ENCODE data around the gene ENPP4.
"Not testable (repeated sequence)": the region's sequence is repeated elsewhere in the genome, so short reads cannot be mapped to it uniquely, and the experiment has no call there.

The ENPP4 gene, protein sequence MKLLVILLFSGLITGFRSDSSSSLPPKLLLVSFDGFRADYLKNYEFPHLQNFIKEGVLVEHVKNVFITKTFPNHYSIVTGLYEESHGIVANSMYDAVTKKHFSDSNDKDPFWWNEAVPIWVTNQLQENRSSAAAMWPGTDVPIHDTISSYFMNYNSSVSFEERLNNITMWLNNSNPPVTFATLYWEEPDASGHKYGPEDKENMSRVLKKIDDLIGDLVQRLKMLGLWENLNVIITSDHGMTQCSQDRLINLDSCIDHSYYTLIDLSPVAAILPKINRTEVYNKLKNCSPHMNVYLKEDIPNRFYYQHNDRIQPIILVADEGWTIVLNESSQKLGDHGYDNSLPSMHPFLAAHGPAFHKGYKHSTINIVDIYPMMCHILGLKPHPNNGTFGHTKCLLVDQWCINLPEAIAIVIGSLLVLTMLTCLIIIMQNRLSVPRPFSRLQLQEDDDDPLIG

DNA sequence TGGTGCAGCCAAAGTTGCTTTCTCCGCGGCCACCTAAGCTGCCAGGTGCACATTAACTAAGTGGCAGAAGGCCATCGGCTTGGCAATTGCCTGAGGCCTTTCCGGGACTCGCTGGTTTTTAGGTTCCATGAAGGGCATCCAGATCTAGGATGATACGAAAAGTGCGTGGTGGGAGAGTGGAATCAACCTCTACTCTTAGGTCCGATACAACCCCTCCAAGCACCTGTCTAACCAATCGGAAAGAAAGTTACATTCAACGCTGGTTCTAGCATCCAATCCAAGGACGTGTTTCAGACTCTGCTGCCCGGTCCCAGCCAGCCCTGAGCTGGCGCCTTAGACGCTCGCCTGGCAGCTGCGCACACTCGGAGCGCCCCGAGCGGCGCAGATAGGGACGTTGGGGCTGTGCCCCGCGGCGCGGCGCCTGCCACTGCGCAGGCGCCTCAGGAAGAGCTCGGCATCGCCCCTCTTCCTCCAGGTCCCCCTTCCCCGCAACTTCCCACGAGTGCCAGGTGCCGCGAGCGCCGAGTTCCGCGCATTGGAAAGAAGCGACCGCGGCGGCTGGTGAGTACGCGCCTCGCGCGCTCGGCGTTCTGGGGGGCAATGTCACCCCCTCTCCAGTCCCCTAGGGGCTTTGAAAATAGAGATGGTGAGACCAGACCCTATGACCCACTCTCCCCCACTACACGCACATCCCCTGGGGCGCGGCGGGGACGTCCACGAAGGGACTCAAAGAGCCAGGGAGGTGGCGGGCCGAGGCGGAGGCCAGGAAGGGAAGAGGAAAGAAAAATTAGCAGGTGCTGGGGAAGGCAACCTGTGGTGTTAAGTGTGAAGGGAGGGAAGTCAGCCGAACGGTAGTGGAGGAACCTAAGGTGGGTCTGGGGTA, at the start of gene ENPP4:
Gene ENPP4 (plus strand): TSS at position 361 of the 883 bp plus-strand sequence. CDS start 9,595 bp downstream, outside the sequence.
- DNase-seq (ENCODE audit: low read depth, low spot score) = peak; percentile 99

DNA sequence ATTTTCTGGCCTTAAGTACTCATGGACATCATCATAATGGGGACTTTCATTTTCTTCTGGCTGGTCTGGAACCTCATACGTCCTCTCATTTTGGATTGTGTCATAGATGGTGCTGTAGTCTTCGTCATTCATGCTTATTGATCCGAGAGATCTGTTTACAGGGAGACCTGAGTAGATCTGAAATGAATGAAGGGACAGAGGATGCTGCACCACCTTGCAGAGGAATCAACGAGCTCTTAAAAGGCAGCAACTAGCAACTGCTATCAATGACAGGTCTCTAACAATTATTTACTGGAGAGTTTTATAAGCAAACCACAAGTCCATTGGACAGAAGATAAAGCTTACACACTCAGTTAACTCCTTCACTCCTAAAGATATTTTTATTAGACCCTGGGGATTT, 49.7 kb upstream of the ENPP4 start:
- no peak for DNase-seq (ENCODE audit: low read depth, low spot score)

DNA sequence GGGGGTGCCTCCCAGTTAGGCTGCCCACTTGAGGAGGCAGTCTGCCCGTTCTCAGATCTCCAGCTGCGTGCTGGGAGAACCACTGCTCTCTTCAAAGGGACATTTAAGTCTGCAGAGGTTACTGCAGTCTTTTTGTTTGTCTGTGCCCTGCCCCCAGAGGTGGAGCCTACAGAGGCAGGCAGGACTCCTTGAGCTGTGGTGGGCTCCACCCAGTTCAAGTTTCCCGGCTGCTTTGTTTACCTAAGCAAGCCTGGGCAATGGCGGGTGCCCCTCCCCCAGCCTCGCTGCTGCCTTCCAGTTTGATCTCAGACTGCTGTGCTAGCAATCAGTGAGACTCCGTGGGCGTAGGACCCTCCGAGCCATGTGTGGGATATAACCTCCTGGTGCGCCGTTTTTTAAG, 44.1 kb upstream of the ENPP4 start:
- not testable (repeated sequence) for DNase-seq (ENCODE audit: low read depth, low spot score)

DNA sequence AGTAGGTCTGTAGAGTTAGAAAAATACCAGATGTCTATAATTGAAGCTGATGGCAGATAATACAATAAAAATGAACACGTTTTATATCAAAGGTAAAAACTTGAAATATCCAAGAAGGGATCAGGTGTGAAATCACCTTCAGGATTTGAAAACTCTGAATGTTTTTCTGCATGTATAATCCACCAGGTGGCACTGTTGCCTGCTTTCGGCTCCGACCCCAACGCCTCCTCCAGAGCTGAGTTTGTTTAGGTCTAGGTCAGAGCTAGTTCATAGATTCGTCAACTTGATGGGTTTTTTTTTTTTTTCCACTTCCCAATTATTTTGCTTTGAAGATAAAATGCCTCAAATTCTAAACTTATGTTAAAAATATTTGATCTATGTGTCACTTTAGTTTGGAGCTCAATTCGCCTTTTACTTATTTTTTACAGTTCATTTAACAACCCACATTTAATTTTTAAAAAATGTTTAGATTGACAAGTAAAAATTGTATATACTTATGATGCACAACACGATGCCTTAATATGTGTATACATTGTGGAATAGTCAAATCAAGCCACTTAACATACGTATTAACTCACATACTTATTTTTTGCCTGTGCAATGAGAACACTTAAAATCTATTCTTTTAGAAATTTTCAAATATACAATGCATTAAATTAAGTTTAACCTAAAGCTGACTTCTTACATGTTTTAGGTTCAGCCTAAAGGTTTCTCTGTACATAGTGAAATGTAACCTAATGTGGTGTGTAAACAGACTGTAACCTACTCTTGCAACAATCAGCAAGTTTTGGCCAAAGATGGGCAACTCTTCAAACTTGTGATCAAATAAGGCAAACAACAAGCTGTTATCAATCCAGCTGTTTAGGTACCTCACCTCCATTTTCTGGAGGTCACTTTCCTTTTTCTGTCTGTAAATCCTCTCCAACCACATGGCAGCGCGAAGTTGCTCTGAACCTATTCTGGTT, 39.4 kb upstream of the ENPP4 start:
- peak; percentile 40 for DNase-seq (ENCODE audit: low read depth, low spot score)

DNA sequence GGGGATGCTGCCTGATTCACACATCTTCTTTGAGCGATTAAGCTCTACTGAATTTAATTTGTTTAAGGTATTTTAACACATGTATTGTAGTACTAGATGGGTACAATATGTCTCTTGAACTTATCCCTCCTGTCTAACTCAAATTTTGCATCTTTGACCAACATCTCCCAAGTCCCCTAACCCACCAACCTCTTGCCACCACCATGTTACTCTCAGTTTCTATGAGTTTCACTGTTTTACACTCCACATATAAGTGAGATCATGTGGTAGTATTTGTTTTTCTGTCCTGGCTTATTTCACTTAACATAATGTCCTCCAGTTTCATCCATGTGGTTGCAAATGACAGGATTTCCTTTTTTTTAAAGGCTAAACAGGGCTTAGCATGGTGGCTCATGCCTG, 38.7 kb upstream of the ENPP4 start:
- no peak for DNase-seq (ENCODE audit: low read depth, low spot score)

DNA sequence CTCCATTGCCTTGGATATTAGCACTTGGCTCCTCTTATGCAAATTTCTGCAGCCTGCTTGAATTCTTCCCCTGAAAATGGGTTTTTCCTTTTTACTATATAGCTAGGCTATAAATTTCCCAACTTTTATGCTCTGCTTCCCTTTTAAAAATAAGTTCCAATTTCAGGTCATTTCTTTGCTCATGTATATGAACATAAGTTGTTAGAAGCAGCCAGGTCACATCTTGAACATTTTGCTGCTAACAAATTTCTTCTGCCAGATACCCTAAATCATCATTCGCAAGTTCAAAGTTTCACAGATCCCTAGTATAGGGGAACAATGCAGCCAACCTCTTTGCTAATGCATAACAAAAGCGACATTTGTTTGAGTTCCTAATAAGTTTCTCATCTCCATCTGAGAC, 34.5 kb upstream of the ENPP4 start:
- no peak for DNase-seq (ENCODE audit: low read depth, low spot score)

DNA sequence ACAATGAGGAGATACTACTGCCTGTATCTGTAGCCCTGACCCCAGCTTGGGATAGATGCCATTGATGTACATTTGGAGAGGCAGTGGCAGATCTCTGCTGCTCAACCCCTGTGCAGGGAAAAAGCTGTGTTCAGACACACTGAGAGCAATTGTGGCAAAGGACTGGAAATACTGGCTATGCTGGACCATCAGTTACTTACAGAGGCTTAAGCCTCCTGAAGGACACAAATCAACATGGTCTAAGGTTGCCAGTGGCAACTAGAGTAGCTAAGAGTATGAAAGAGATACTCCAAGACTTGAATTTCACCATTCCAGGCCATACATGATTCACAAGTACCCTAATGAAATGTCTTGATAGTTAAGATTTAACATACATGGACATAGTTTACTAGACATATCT, 32.4 kb upstream of the ENPP4 start:
- no peak for DNase-seq (ENCODE audit: low read depth, low spot score)

DNA sequence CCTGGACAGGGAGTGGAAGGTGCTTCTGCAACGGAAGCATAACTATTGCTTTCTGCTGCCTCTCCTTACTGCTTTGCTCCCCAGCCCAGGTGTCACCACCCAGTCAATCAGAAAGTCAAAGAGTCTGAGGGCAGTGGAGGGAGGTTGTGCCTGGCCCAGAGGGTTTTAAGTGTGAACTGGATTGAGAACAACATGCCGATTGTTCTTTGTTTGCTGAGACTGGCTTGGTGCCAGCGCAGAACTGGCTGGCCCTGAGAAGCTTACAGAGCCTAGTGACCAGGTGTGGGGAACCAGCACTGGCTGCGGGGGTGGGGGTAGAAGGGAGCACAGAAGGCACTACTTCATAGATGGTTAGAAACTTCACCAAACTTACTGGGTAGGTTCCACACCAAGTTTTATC, 31.1 kb upstream of the ENPP4 start:
- no peak for DNase-seq (ENCODE audit: low read depth, low spot score)

DNA sequence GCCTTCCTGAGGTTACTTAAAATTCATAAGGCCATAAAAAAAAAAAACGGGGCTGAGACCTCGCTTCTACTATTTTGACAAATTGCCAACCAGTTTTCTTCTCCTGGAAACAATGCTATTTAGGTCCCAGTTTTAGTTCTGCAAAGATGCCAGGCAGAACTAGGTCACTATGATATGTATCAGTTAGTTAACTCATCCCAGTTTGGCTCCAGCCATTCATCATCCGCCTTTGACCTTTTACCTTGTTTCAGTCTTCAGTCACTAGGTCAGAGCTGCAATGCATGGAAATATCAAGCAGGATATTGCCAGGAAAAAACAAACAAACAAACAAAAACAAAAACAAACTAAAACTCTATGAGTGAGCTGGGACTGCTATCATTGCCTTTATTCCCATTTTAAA, 29.8 kb upstream of the ENPP4 start:
- DNase-seq (ENCODE audit: low read depth, low spot score) = no peak

DNA sequence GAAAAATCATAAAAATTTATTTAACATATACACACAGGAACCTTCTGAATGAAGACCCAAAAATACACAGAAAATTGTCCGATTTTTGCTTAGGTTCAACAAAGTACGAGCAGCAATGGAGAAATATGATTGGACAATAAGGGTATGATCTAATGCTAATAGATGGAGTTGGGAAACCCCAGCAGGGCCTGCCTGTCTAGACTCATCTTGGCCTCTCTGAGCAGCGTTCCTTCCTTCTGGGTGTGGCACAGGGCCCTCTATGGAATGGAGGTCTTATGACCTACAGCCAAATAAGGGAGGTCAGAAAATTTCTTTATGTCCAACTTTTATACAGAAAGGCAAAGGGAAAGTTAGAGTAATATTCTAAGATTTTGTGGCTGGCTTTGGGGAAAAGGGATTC, 27.7 kb upstream of the ENPP4 start:
- DNase-seq (ENCODE audit: low read depth, low spot score) = no peak

DNA sequence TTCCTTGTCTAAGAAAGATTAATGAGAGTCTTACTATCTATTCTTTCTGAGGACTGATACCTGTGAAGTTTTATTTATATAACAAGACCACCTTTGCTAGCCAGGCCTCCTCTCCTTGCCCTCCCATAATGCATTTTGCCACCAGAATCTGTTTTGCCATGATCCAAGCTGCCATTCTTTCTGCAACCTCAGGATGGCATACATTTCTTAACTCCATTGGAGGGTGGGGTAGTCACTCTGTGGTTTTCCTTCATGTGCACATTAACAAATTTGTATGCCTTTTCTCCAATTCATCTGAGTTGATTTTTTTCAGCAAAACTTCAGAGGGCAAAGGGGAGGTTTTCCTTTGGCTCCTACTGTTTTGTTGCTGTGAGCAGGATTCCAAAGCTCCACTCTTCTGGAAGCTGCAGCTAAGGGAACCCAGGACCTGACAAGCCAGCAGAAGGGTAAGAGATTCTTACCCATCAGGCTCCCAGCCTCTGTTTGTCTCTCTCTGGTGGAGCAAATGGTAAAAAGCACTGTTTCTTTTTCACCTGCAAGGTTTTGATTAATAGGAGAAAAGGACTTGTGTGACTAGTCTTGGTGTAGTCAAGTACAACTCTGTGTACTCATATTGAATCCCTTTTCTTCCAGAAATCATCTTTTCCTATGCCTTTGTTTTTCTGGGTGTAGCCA, 26.2 kb upstream of the ENPP4 start:
- DNase-seq (ENCODE audit: low read depth, low spot score) = no peak

DNA sequence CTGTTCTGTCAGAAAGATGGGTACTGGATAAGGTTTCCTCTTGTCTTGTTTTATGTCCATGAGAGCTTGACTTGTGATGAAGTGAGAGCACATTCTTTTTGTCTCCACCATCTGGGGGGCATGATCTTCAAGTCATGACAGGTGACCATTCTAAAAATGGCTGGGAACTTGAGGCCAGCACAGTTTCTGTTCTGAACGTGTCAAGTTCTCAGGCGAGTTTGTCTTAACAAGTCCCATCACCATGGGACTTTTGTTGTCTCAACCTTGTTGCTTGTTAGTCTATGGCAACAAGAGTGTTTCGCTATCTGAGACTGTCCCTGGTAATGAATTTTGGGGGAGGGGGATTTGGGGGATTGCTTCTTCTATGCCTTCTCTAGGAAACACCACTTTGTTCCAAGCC, 25.6 kb upstream of the ENPP4 start:
- no peak for DNase-seq (ENCODE audit: low read depth, low spot score)

DNA sequence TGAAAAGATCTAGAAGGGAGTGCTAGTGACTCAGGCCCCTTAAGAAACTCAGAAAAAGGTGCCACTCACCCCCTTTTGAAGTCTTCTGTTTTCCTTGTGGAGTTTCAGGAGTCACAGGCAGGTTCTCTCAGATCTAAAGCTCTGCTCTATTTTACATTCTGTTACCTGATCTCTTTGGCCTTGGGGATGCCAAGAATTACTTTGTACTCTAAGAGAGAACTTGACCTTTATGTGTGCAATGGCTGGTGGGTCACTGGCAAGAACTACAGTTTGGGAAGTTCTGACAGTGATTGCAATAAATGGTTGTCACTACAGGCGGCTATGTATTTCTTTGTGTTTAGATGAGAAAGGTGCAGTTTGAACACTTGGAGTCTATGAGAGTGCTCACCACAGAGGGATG, 24.2 kb upstream of the ENPP4 start:
- DNase-seq (ENCODE audit: low read depth, low spot score) = no peak

DNA sequence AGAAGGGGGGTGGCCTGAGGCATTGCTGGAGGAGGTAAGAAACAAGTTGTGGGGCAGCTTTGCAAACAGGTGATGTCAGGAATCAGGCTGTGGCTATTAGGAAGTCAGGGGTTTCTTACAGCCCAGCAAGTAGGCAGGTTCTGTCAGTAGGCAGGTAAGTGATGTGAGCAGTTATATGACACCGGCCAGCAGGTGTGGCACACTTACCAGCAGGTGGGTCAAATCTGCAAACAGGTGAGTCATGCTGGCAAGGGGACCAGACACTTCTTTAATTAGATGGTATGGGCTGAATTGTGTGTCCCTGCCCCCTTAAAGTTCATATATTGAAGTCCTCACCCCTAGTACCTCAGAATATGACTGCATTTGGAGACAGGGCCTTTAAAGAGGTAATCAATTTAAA, 16.4 kb upstream of the ENPP4 start:
- no peak for DNase-seq (ENCODE audit: low read depth, low spot score)

DNA sequence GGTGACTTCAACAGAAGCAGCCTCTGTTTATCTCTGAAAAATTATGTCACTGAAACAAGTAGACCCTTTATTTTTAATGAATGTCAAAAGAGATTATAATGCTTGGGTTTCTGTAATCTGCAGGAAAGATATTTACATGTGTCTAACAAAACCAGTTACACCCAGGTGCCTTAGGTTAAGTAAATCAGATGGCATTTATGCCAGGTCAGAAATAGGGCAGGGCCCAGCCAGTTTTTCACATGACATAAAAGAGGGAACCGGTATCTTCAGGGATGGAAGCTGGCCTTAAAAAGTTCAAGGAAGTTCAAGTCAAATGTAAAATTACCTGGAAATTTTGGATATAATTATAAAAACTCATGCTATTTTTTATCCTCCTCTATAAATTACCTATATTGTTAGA, 14.2 kb upstream of the ENPP4 start:
- DNase-seq (ENCODE audit: low read depth, low spot score) = no peak

DNA sequence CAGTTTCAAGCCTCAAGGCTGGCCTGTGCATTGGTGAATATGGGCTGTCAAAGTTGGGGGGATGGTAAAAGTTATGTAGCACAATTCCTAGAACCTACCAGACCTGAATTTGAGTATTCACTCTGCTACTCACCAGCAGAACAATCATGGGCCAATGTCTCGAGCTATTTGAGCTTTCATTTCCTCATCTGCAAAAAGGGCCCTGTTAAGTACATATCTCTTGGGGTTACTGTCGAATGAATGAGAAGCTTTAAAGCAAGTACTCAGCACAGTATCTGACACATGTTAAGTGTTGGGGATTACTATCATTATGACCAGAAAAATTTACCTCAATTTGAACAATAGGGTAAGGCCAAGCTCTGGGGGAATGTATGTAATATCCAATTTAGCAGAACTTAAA, 13.5 kb upstream of the ENPP4 start:
- no peak for DNase-seq (ENCODE audit: low read depth, low spot score)

DNA sequence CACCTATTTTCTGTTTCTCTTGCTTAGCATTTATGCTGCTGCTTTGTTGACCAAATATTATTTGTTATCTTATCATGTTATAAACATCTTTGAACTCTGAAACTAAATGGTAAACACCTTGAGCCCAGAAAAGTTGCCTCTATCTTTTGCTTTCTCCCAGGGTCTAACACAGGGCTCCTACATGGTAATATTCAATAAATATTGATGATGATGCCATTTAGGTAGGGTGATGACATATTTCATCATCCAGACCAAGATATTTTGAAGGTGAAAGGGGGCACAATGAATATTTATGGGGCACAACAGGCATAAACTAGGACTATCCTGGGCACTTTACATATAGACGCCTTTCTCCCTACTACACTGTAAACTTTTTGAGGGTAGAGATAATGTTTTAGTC, 11.6 kb upstream of the ENPP4 start:
- DNase-seq (ENCODE audit: low read depth, low spot score) = no peak

DNA sequence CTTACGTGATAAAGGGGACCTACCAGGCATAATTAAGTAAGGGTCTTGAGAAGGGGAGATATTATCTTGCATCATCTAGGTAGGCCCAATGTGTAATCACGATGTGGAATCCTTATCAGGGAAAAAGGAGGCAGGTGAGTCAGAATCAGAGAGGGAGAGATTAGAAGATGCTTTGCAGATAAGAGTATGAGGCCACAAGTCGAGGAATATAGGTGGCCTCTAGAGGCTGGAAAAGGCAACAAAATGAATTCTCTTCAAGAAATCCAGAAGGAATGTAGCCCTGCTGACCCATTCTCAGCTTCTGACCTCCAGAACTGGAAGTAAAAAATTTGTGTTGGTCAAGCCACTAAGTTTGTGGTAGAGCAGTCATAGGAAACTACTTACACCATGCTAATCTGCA, 11.0 kb upstream of the ENPP4 start:
- DNase-seq (ENCODE audit: low read depth, low spot score) = no peak

DNA sequence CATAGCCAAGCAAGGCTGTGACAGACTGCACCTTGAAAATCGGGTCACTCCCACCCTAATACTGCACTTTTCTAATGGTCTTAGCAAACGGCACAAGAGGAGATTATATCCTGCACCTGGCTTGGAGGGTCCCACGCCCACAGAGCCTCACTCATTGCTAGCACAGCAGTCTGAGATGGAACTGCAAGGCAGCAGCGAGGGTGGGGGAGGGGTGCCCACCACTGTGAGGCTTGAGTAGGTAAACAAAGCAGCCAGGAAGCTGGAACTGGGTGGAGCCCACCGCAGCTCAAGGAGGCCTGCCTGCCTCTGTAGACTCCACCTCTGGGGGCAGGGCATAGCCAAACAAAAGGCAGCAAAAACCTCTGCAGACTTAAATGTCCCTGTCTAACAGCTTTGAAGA, 10.1 kb upstream of the ENPP4 start:
- DNase-seq (ENCODE audit: low read depth, low spot score) = not testable (repeated sequence)

DNA sequence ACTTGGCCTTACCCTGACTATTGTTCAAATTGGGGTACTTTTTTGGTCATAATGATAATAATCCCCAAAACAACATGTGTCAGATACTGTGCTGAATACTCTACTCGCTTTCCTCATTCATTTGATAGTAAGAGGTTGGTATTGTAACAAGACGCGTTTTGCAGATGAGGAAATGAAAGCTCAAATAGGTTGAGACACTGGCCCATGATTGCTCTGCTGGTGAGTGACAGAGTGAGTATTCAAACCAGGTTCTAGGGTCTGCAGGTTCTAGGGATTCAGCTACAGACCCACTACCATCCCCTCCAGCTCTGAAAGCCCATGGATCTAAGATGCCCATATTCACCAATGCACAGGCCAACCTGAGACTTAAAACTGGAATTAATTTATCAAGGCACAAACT, 1.3 kb upstream of the ENPP4 start:
- no peak for DNase-seq (ENCODE audit: low read depth, low spot score)

DNA sequence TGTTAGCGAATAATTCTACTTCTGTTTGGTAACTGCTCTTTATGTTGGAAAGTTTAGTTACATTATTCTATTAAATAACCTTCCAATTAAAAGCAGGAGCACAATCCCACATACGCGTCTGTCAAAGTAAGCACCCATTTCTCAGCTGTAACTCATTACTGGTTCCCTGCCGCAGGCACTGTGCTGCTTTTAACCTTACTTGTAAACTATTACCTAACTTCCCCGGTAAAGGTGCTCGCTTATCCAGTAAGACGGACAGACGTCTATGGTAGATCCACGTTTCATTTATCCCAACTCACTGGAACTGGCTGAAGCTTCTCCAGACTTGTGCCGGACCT, 529 bp upstream of the ENPP4 start:
- no peak for DNase-seq (ENCODE audit: low read depth, low spot score)
